Right lung (tissue), 5 donors: ENCODE results near the gene PROX1. TPM values are rescaled to one million over a fixed set of nuclear protein-coding genes. Genes with fewer than 3 reads are reported as not detected.
A peak's percentile ranks its signal among the peaks of the same experiment; 100 is the strongest.

Experiments used
- DNase-seq, 2 donors: peaks; one replicate each; pipeline ENCODE4 v3.0.0-alpha.2; 2013
- polyA plus RNA-seq, 5 donors: library from polyadenylated mRNA; unstranded; fragments of 120-200 nt; gene quantifications; one replicate each; pipeline versions ENCODE4 v1.2.1 to v1.2.3, GENCODE V29; 2013; ENCODE audit warnings: inconsistent platforms in 1 of 5, low replicate concordance in 1 of 5; ENCODE audit not compliant: insufficient read length in 5 of 5, insufficient read depth in 1 of 5

Gene PROX1
- polyA plus RNA-seq, 5 donors = 5.1 to 11.5 (median 7.4) TPM

- DNase-seq = peak in 1 of 2 donors; percentile 74
Measured at GRCh38 chr1:213997038-213997771, 9.4 kb downstream of the PROX1 start.

DNA sequence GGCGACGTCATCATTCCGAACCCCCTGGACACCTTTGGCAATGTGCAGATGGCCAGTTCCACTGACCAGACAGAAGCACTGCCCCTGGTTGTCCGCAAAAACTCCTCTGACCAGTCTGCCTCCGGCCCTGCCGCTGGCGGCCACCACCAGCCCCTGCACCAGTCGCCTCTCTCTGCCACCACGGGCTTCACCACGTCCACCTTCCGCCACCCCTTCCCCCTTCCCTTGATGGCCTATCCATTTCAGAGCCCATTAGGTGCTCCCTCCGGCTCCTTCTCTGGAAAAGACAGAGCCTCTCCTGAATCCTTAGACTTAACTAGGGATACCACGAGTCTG lies 10.0 kb downstream of the PROX1 start:
- no peak for DNase-seq

DNA sequence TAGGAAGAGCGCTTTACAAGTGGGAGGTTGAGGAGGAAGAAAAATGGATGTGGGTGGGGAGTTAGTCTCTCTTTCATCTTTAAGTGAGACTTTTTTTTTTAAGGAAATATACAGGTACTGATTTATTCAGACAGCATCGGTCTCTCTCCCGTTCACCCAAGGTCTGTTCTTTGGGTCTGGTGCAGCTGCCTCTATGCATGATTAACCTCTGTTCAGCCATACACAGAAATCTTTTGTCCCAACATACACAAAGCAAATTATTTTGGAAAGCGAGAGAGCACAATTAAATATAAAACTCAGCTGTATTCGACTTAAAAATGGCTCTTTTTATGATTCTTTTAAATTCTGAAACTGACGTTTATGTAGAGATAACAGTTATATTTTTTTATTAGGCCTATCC lies 11.0 kb downstream of the PROX1 start:
- DNase-seq = no peak

DNA sequence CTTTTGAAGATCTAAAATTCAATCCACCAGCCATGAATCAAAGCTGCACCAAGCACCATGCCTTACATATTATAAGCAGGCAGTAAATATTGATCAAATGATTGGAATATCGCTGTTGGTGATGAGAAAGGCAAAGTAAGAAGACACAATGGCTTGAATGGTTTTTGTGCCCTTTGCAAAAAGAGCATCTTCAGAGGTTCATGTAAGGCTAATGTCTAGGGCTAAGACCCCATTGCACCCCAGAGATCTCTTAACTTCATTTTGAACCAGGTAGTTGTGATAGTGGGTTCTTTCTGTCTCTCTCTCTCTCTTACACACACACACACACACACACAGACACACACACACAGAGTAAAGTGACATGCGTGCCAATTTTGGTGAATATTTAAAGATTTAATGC lies 12.0 kb downstream of the PROX1 start:
- no peak for DNase-seq

DNA sequence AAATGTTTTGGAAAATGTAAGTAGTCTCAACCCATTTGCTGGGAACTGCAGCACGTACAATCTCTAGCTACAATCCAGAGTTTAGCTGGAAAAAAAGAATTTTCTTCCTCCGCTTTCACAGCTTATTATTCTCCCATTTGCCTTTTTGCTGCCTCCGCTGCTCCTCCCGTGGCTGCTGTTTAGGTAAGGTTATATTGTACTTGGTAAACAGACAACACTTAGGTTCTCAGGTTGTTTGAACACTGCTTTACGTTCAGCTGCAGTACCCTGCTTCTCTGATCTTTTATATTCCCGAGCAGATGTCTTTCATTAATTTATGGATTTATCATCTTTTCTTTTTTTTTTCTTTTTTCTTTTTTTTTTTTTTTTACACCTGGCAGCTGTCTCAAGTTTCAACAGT lies 14.3 kb downstream of the PROX1 start:
- no peak for DNase-seq

- peak; percentile 72 to 80 for DNase-seq
Measured at GRCh38 chr1:214002472-214002871, 14.7 kb downstream of the PROX1 start.

DNA sequence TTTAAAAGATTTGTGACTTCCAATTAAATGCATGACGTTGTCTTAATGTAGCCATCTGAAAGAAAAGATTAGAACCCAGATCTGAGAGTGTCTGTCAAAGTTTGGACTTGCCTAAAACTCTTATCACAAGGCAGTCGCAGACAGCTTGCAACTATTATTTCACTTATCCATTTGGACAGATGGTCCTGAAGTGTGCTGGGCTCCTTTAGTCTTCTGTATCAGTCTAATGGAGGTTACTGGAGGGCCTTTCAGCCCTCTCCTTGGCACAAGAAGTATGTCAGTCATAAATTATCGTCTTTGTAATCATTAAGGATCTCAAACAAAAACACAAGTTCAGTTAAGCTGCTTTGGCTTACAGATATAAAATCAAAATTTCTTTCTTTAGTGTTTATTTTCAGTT lies 15.5 kb downstream of the PROX1 start:
- DNase-seq = no peak

DNA sequence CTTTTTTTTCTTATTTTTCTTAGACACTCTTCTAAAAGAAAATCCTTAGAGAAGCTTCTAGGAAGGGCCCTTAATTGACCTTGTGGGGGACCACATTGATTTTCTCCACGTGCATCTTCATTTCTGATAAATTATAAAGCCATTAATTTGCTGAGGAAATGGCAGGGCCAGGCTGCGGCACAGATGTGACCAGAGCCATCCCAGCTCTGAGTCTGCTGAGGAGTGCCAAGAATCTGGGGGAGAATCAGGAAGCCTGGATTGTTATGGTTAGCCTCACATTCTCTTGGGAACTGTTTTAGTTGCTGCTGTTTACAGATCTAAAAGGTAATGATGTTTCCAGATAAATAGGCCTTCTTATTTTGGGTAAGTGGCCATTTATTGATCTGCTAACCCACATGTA lies 16.2 kb downstream of the PROX1 start:
- no peak for DNase-seq

DNA sequence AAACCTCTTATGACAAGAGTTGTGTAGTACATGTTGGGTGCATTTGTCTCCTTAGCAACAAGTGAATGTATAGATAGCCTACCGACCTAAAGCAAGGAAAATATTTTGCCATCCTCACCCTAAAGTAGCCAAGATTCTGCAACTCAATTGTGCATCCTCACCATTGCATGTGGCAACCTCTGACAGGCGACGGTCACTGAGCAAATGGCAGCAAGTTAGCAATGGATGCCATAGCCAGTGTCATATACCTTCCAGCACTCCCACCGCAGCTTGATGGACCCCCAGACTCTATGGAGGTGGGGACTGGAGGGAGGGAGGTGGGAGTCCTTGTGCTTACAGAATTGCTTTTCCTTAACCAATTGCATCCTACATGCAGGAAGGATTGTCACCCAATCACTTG lies 17.0 kb downstream of the PROX1 start:
- no peak for DNase-seq

DNA sequence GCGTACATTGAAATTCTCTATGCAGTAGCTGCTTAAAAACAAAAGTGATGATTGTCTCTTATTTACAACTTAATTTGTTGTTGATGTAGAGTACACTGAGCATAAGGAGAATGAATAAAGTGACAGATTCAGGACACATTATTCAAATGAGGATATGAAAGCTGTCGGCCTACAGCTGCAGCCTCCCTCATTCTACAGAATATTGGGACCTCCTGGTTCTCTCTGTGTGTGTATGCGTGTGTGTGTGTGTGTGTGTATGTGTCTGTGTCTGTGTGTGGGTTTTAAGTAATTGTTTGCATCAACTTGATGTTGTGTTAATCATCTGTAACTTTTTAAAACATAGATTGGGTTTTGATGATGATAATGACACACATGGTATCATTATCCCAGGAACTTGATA lies 17.9 kb downstream of the PROX1 start:
- DNase-seq = no peak

DNA sequence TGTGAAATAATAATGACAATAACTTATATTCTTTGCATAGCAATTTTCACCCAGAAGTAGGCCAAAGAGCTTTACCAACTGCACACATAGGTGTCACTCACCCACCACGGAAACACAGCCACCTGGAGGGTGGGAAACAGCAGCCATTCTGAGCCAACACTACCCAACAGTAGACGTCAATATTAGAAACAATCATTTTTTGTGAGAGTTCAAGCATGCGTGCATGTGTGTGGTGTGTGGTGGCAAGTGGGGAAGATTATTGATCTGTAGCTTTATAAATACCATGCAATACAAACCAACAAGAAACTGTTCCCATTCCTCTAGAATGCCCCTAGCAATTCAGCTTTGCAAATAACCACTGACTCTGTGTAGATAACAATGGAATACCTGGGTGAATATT lies 19.1 kb downstream of the PROX1 start:
- no peak for DNase-seq

GRCh38 chr1:214008347-214008746 lies 20.6 kb downstream of the PROX1 start:
- no peak for DNase-seq

DNA sequence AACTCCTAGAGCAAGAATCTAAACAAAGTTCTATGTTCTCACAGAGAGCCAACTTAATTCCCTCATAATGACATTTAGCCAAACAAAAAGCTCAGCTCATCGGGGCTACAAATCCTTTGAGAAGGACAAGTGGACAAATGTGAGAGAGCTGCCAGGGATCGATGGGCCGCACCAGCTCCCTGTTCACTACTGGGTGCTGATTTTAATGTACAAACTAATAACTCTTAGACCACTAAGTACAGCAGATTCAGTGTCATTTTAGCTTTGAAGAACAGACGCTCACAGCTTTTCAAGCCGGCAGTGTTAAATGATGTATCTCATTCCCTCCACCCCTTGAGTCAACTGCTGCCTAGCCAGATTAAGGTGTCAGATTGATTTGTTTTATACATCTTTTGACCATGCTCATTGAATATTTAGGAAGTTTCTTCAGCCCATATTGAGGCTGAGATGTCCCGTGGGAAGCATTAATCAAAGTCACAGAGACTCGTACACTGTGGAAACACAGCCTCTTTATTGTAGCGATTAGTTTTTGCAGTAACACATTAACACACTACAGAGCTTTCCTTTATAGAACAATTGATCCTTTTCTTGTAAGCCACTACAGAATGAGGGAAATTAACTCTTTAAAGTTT lies 21.1 kb downstream of the PROX1 start:
- DNase-seq = no peak

GRCh38 chr1:214009423-214010196 lies 21.8 kb downstream of the PROX1 start:
- DNase-seq = no peak

- no peak for DNase-seq
Measured at GRCh38 chr1:214010197-214010573, 22.4 kb downstream of the PROX1 start.

DNA sequence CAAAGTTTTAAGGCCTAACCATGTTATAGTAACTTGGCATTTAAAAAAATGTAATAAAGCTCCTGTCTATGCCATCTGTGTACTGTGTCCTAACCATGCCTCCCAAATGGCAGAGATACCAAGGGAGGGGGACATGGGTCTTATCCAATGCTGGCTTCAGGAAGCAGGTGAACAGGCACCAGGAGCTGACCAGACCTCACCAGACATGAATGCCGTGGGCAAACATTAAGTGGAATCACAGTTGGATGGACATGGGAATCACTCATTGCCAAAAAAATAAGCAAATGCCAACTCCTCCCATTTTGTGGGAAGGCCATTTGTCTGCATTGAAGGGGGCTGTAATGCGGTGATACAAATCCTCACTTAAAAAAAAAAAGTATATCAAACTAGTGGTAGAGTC lies 22.9 kb downstream of the PROX1 start:
- no peak for DNase-seq

DNA sequence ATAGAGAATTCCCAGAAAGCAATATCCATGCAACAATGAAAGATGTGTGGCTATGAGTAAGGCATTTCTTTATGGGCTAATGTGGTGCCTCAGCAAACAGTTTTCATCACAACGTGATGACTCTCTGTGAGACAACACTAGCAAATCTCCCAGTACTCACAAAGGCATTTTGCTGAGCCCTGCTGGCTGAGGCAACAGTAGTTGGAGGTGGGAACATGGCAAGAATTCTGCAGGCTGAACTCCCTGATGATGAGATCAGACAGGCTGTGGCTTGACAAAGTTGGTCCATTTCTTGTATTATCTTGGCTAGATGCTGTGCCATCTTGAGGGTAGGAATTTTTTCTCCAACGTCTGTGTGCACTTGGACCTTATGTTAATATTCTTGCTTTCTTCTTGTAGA lies 24.6 kb downstream of the PROX1 start:
- no peak for DNase-seq

DNA sequence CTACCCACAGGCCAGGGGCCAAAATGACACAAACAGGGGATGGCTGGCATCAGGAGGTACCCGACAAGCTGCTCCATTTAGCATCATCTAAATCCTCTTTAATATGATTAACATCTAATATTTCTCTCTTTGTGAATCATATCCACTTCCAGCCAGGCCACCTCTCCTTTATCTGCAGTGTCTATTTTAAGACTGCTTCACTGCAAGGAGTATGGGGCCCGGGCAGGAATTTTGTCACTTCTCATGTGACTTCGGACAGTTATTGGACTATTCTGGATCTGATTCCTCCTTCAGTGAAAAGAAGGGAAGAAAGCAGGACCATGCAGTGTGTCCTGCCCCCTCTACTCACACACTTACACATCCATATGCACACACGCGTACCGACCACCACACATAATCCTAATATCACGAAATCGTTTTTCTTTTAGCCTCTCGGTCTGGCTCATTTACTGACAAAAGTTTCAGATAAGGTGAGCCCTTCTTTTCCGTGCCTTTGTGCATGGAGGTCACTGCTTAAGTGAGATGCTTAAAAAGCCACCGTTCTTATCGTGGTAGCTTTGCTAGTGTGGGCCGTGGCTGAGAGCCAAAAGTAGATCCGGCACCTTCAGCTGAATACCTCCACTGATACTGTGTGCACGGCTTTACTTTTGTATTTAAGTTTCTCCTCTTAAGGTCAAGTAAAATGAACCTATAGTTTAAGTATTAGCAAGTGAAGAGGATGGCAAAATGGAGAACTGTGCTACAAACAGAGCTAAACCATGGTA lies 26.0 kb downstream of the PROX1 start:
- no peak for DNase-seq

DNA sequence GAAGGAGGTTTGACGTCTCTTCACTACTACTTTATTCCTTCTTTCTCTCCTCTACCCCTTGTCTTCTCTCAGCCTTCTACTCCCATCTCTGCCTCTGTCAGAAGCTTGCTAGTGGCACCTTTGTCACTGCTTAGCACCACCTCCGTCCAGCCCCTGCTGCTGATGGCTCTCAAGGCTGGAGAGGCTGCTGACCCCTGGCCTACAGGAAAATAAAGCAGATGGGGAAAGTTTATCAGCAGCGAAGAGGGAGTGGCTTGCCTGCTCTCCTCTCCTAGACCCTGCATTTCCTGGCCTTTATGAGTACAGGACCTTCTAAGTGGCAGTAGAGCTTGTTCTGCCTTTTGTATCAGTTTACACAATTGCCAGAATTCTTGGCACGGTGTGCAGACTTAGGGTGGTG lies 27.0 kb downstream of the PROX1 start:
- DNase-seq = no peak

- DNase-seq = no peak
Measured at GRCh38 chr1:214017191-214017982, 29.6 kb downstream of the PROX1 start.
